Skeletal muscle tissue (tissue), 4 donors: ENCODE results near the gene TBC1D10A. TPM values are rescaled to one million over a fixed set of nuclear protein-coding genes. Genes with fewer than 3 reads are reported as not detected.

ENCODE experiments used
- H3K27ac ChIP-seq: one replicate; pipeline ENCODE4 v1.7.0; 2013; ENCODE audit warnings: mild to moderate bottlenecking, low read depth, low read length, inconsistent platforms
- H3K27me3 ChIP-seq, 3 donors: one replicate each; pipeline ENCODE4 v1.7.0; 2013; ENCODE audit warnings: low read length in 3 of 3; ENCODE audit not compliant: control insufficient read depth in 3 of 3, insufficient read depth in 3 of 3
- H3K36me3 ChIP-seq, 3 donors: one replicate each; pipeline ENCODE4 v1.7.0; 2013; ENCODE audit warnings: low read length in 3 of 3; ENCODE audit not compliant: control insufficient read depth in 3 of 3, insufficient read depth in 3 of 3
- H3K4me1 ChIP-seq, 3 donors: one replicate each; pipeline ENCODE4 v1.7.0; 2013; ENCODE audit warnings: low read length in 3 of 3, mild to moderate bottlenecking in 3 of 3; ENCODE audit not compliant: control insufficient read depth in 3 of 3, insufficient read depth in 3 of 3
- H3K4me3 ChIP-seq, 3 donors: one replicate each; pipeline ENCODE4 v1.7.0; 2013; ENCODE audit warnings: low read length in 3 of 3
- H3K9ac ChIP-seq, 3 donors: one replicate each; pipeline ENCODE4 v1.7.0; 2013; ENCODE audit warnings: low read length in 3 of 3, mild to moderate bottlenecking in 3 of 3, moderate library complexity in 2 of 3, low read depth in 1 of 3
- H3K9me3 ChIP-seq, 3 donors: one replicate each; pipeline ENCODE4 v1.7.0; 2013; ENCODE audit warnings: low read length in 3 of 3; ENCODE audit not compliant: control insufficient read depth in 3 of 3
- total RNA-seq: library from RNA; depleted of rRNA; stranded (reverse); fragments of >200 nt; gene quantifications from one replicate; pipeline ENCODE4 v1.2.3, GENCODE V29; 2014
- donor health status: Osteomylitis.

Gene TBC1D10A
- total RNA-seq, 1 donor from 2014 or later = 7.3 TPM

DNA sequence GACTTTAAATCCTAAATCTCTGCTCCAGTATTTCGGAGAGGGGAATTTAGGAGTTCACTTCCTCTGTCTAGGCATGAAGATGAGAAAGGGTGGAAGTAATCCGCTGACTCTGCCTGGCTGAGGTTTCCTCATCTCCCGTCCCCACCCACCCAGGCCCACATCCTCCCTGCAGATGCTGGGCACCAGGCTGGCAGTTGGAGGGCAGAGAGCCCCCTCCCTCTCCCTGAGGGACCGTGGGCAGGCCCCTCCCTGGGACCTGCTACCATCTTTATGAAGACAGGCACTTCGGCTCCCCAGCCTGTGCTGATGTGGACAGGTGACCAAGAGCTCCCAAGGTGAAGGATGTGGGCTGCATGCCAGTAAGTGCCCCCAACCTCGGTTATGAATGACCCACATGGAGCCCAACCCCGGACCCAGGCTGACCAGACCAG, 44.1 kb downstream of the TBC1D10A start:
- no peaks in the 10 kb centered on the region for H3K9me3 ChIP-seq
- H3K36me3 ChIP-seq = no peaks in the 10 kb centered on the region
- H3K27ac ChIP-seq = no peak overlapping the region
- H3K4me3 ChIP-seq = no peak overlapping the region
- H3K9ac ChIP-seq = no peak overlapping the region
- peaks cover 0 to 17% (median 10%) of the 10 kb centered on the region in 3 donors for H3K4me1 ChIP-seq
- H3K27me3 ChIP-seq = peaks cover 0 to 4% (median 0%) of the 10 kb centered on the region in 3 donors

GRCh38 chr22:30280505-30280904, 46.2 kb downstream of the TBC1D10A start:
- Histone ChIP-seq H3K36me3 (no peaks in the 10 kb centered on the region), H3K27ac (no peak overlapping the region), H3K27me3 (peaks cover 0 to 6% (median 4%) of the 10 kb centered on the region in 3 donors), H3K4me1 (peaks cover 0 to 17% (median 6%) of the 10 kb centered on the region in 3 donors), H3K4me3 (no peak overlapping the region), H3K9ac (no peak overlapping the region), H3K9me3 (no peaks in the 10 kb centered on the region)

DNA sequence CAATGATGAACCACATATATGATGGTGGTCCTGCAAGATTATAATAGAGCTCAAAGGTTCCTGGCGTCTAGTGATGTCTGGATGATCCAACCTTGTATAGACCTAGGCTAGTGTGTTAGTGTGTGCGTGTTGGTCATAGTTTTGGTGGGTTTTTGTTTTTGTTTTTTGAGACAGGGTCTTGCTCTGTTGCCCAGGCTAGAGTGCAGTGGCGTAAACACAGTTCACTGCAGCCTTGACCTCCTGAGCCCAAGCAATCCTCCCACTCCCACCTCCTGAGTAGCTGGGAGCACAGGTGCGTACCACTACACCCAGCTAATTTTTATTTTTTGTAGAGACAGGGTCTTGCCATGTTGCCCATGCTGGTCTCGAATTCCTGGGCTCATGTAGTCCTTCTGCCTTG, 46.8 kb downstream of the TBC1D10A start:
- Histone ChIP-seq H3K4me1 (peaks cover 0 to 17% (median 6%) of the 10 kb centered on the region in 3 donors), H3K4me3 (no peak overlapping the region), H3K9ac (no peak overlapping the region), H3K27me3 (peaks cover 0 to 9% (median 4%) of the 10 kb centered on the region in 3 donors), H3K36me3 (no peaks in the 10 kb centered on the region), H3K9me3 (no peaks in the 10 kb centered on the region), H3K27ac (no peak overlapping the region)

- Histone ChIP-seq H3K4me1 (peaks cover 0 to 17% (median 6%) of the 10 kb centered on the region in 3 donors), H3K27me3 (peaks cover 3 to 13% (median 11%) of the 10 kb centered on the region in 3 donors), H3K36me3 (no peaks in the 10 kb centered on the region), H3K9ac (no peak overlapping the region), H3K9me3 (no peaks in the 10 kb centered on the region), H3K27ac (no peak overlapping the region), H3K4me3 (no peak overlapping the region)
These were observed 47.5 kb downstream of the TBC1D10A start for GRCh38 chr22:30279046-30279788.

- peak overlapping the region; percentile 18 for H3K27ac ChIP-seq
- peak overlapping the region in 1 of 3 donors; percentile 6 for H3K4me3 ChIP-seq
- H3K9ac ChIP-seq = no peak overlapping the region
- peaks cover 0 to 17% (median 6%) of the 10 kb centered on the region in 3 donors for H3K4me1 ChIP-seq
- no peaks in the 10 kb centered on the region for H3K9me3 ChIP-seq
- H3K36me3 ChIP-seq = no peaks in the 10 kb centered on the region
- peaks cover 4 to 15% (median 12%) of the 10 kb centered on the region in 3 donors for H3K27me3 ChIP-seq
These were observed 49.0 kb downstream of the TBC1D10A start for GRCh38 chr22:30277547-30278344.

DNA sequence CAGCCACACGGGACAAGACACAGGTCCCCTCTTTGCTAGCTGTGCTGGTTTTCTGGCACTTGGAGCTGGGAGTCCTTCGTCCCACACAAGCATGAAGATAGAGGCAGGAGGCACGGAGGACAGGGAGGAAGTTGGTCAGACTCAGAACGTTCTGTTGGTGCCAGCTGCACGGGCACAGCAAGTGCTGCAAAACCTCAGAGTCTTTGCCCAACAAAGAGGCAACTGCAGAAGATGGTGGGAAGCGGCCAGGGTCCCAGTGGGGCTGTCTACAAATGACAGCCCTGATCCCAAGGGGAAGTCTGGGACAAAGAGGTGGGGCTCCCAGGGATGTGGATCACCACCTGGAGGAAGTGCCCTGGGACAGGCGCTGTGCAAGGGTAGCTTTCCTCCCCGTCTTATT, 50.7 kb downstream of the TBC1D10A start:
- peaks cover 0 to 17% (median 6%) of the 10 kb centered on the region in 3 donors for H3K4me1 ChIP-seq
- H3K9me3 ChIP-seq = no peaks in the 10 kb centered on the region
- H3K9ac ChIP-seq = no peak overlapping the region
- no peak overlapping the region for H3K27ac ChIP-seq
- no peak overlapping the region for H3K4me3 ChIP-seq
- H3K27me3 ChIP-seq = peaks cover 4 to 15% (median 12%) of the 10 kb centered on the region in 3 donors
- no peaks in the 10 kb centered on the region for H3K36me3 ChIP-seq

DNA sequence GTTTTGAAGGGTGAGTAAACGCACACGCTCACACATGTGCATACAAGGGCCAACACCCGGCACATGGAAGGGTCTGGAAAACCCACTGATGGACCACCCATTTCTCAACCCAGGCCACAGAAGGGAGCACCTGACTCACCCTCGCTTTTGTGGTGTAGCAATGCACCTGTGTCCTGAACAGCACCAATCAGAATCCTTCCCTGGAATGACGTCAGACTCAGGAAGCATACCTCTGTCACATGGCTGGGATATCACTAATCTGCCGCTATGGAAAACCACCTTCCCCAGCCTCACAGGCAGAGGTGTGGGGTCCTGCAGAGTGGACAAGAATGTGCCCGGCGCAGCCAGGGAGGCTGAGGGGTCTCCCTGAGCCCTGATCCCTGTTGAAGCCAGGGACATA, 51.1 kb downstream of the TBC1D10A start:
- Histone ChIP-seq H3K4me3 (no peak overlapping the region), H3K9me3 (no peaks in the 10 kb centered on the region), H3K27me3 (peaks cover 4 to 15% (median 12%) of the 10 kb centered on the region in 3 donors), H3K36me3 (no peaks in the 10 kb centered on the region), H3K4me1 (peaks cover 0 to 17% (median 6%) of the 10 kb centered on the region in 3 donors), H3K9ac (no peak overlapping the region), H3K27ac (no peak overlapping the region)

- Histone ChIP-seq H3K4me3 (no peak overlapping the region), H3K36me3 (no peaks in the 10 kb centered on the region), H3K27me3 (peaks cover 4 to 15% (median 10%) of the 10 kb centered on the region in 3 donors), H3K9me3 (no peaks in the 10 kb centered on the region), H3K4me1 (peaks cover 0 to 14% (median 6%) of the 10 kb centered on the region in 3 donors), H3K9ac (no peak overlapping the region), H3K27ac (no peak overlapping the region)
These were observed 52.3 kb downstream of the TBC1D10A start for GRCh38 chr22:30274437-30274812.

- no peak overlapping the region for H3K9ac ChIP-seq
- peaks cover 0 to 9% (median 6%) of the 10 kb centered on the region in 3 donors for H3K4me1 ChIP-seq
- no peaks in the 10 kb centered on the region for H3K36me3 ChIP-seq
- peaks cover 4 to 15% (median 8%) of the 10 kb centered on the region in 3 donors for H3K27me3 ChIP-seq
- H3K4me3 ChIP-seq = no peak overlapping the region
- H3K27ac ChIP-seq = no peak overlapping the region
- H3K9me3 ChIP-seq = no peaks in the 10 kb centered on the region
These were observed 52.9 kb downstream of the TBC1D10A start for GRCh38 chr22:30273711-30274436.
